ENCODE data around the gene APBB2.

The APBB2 gene

DNA sequence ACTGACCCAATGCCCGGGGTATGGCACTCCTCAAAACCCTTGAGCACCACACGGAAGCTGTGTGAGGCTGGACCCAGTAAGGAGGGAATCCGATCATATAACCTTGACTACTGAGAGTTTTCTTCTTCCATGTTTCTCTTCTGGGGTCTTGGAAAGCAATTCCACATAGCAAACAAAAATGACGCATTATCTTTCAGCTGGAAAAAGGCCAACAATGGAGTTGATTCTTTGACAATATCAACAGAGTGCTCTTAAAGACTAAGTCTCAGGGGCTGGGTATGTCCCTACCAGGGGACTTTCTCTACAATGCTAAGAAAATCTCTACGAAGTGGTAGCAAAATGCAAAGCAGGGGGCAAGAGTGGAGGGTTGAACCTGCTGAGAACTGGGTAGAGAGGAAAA lies 276.0 kb downstream of the APBB2 start:
- Histone ChIP-seq H3K9me3 (ENCODE audit: insufficient read depth, low read length) (no peaks in the 10 kb centered on the region), H3K4me1 (ENCODE audit: insufficient read depth, insufficient read length) (peaks cover 5% of the 10 kb centered on the region), H3K4me3 (ENCODE audit: insufficient read length, low read depth) (no peak overlapping the region), H3K36me3 (ENCODE audit: insufficient read depth, insufficient read length, low read length) (peaks cover 8% of the 10 kb centered on the region), H3K27me3 (ENCODE audit: insufficient read depth, insufficient read length) (no peaks in the 10 kb centered on the region), H3K9ac (ENCODE audit: insufficient read length, low read depth) (no peak overlapping the region)
- no peak for DNase-seq (ENCODE audit: low read depth, low spot score)
- no peak for TF ChIP-seq SUZ12 (IDR thresholded peaks at IDR 0.05; ENCODE audit: extremely low read depth, insufficient read depth, insufficient read length)
- no peak for TF ChIP-seq ZNF274 (IDR thresholded peaks at IDR 0.05; ENCODE audit: low read depth, low read length)
- TF ChIP-seq YY1 (IDR thresholded peaks at IDR 0.05; ENCODE audit: insufficient read depth, insufficient read length): no peak

GRCh38 chr4:40937140-40937725 lies 277.1 kb downstream of the APBB2 start:
- Histone ChIP-seq H3K27me3 (ENCODE audit: insufficient read depth, insufficient read length) (no peaks in the 10 kb centered on the region), H3K4me1 (ENCODE audit: insufficient read depth, insufficient read length) (peaks cover 5% of the 10 kb centered on the region), H3K36me3 (ENCODE audit: insufficient read depth, insufficient read length, low read length) (peaks cover 6% of the 10 kb centered on the region), H3K9me3 (ENCODE audit: insufficient read depth, low read length) (no peaks in the 10 kb centered on the region), H3K4me3 (ENCODE audit: insufficient read length, low read depth) (no peak overlapping the region), H3K9ac (ENCODE audit: insufficient read length, low read depth) (no peak overlapping the region)
- TF ChIP-seq SUZ12 (IDR thresholded peaks at IDR 0.05; ENCODE audit: extremely low read depth, insufficient read depth, insufficient read length) (no peak), YY1 (IDR thresholded peaks at IDR 0.05; ENCODE audit: insufficient read depth, insufficient read length) (no peak), ZNF274 (IDR thresholded peaks at IDR 0.05; ENCODE audit: low read depth, low read length) (no peak)
- DNase-seq (ENCODE audit: low read depth, low spot score): no peak

GRCh38 chr4:40934676-40935075 lies 279.7 kb downstream of the APBB2 start:
- no peaks in the 10 kb centered on the region for H3K4me1 ChIP-seq (ENCODE audit: insufficient read depth, insufficient read length)
- DNase-seq (ENCODE audit: low read depth, low spot score): peak; percentile 63
- TF ChIP-seq YY1 (IDR thresholded peaks at IDR 0.05; ENCODE audit: insufficient read depth, insufficient read length) (no peak), ZNF274 (IDR thresholded peaks at IDR 0.05; ENCODE audit: low read depth, low read length) (no peak), SUZ12 (IDR thresholded peaks at IDR 0.05; ENCODE audit: extremely low read depth, insufficient read depth, insufficient read length) (no peak)
- no peaks in the 10 kb centered on the region for H3K27me3 ChIP-seq (ENCODE audit: insufficient read depth, insufficient read length)
- no peak overlapping the region for H3K4me3 ChIP-seq (ENCODE audit: insufficient read length, low read depth)
- no peaks in the 10 kb centered on the region for H3K9me3 ChIP-seq (ENCODE audit: insufficient read depth, low read length)
- H3K36me3 ChIP-seq (ENCODE audit: insufficient read depth, insufficient read length, low read length): peaks cover 6% of the 10 kb centered on the region
- no peak overlapping the region for H3K9ac ChIP-seq (ENCODE audit: insufficient read length, low read depth)

- Histone ChIP-seq H3K4me3 (ENCODE audit: insufficient read length, low read depth) (no peak overlapping the region), H3K36me3 (ENCODE audit: insufficient read depth, insufficient read length, low read length) (peaks cover 6% of the 10 kb centered on the region), H3K9ac (ENCODE audit: insufficient read length, low read depth) (no peak overlapping the region), H3K4me1 (ENCODE audit: insufficient read depth, insufficient read length) (no peaks in the 10 kb centered on the region), H3K27me3 (ENCODE audit: insufficient read depth, insufficient read length) (no peaks in the 10 kb centered on the region), H3K9me3 (ENCODE audit: insufficient read depth, low read length) (no peaks in the 10 kb centered on the region)
- TF ChIP-seq YY1 (IDR thresholded peaks at IDR 0.05; ENCODE audit: insufficient read depth, insufficient read length): no peak
- TF ChIP-seq ZNF274 (IDR thresholded peaks at IDR 0.05; ENCODE audit: low read depth, low read length): no peak
- no peak for TF ChIP-seq SUZ12 (IDR thresholded peaks at IDR 0.05; ENCODE audit: extremely low read depth, insufficient read depth, insufficient read length)
- DNase-seq (ENCODE audit: low read depth, low spot score): no peak
Observed at GRCh38 chr4:40933272-40934053, 280.9 kb downstream of the APBB2 start.

DNA sequence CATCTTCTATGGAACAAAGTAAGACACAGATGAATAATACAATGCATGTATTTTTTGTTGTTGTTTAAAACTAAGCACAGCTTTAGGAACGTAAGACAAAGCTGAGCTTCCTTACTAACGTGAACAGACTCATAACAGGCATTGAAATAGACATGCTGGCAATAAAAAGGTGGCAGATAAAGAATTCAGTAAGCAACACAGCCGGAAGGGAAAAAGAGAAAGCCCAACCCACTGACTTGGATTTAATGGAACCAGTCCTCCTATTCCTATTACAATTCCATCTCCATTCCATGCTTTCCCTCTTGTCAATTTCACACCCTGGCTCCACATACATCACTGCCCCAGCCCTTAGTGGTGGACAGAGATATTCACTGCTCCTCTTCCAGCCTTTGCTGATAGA lies 282.5 kb downstream of the APBB2 start:
- DNase-seq (ENCODE audit: low read depth, low spot score): no peak

DNA sequence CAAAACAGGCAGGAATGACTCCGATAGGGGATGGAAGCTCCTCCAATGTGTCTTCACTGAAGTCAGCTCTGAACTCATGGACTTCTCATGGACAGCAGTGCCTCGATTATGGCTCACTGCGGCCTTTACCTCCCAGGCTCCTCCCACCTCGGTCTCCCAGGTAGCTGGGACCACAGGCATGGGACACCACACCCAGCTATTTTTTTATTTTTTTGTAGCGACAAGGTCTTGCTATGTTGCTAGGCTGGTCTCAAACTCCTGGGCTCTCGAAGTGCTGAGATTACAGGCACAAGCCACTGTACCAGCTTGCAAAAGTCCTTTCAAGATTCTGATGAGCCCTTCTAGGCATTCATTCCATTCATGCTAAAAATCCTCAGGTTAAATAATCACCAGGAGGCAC lies 283.1 kb downstream of the APBB2 start:
- Histone ChIP-seq H3K27me3 (ENCODE audit: insufficient read depth, insufficient read length) (no peaks in the 10 kb centered on the region), H3K9ac (ENCODE audit: insufficient read length, low read depth) (no peak overlapping the region), H3K9me3 (ENCODE audit: insufficient read depth, low read length) (no peaks in the 10 kb centered on the region), H3K36me3 (ENCODE audit: insufficient read depth, insufficient read length, low read length) (peaks cover 6% of the 10 kb centered on the region), H3K4me1 (ENCODE audit: insufficient read depth, insufficient read length) (no peaks in the 10 kb centered on the region), H3K4me3 (ENCODE audit: insufficient read length, low read depth) (no peak overlapping the region)
- no peak for DNase-seq (ENCODE audit: low read depth, low spot score)
- TF ChIP-seq YY1 (IDR thresholded peaks at IDR 0.05; ENCODE audit: insufficient read depth, insufficient read length) (no peak), ZNF274 (IDR thresholded peaks at IDR 0.05; ENCODE audit: low read depth, low read length) (no peak), SUZ12 (IDR thresholded peaks at IDR 0.05; ENCODE audit: extremely low read depth, insufficient read depth, insufficient read length) (no peak)

More for the DNA sequence above, 282.5 kb downstream of the APBB2 start:
- Histone ChIP-seq H3K9me3 (ENCODE audit: insufficient read depth, low read length) (no peaks in the 10 kb centered on the region), H3K36me3 (ENCODE audit: insufficient read depth, insufficient read length, low read length) (peaks cover 6% of the 10 kb centered on the region), H3K4me3 (ENCODE audit: insufficient read length, low read depth) (no peak overlapping the region), H3K4me1 (ENCODE audit: insufficient read depth, insufficient read length) (no peaks in the 10 kb centered on the region), H3K27me3 (ENCODE audit: insufficient read depth, insufficient read length) (no peaks in the 10 kb centered on the region), H3K9ac (ENCODE audit: insufficient read length, low read depth) (no peak overlapping the region)
- no peak for TF ChIP-seq SUZ12 (IDR thresholded peaks at IDR 0.05; ENCODE audit: extremely low read depth, insufficient read depth, insufficient read length)

DNA sequence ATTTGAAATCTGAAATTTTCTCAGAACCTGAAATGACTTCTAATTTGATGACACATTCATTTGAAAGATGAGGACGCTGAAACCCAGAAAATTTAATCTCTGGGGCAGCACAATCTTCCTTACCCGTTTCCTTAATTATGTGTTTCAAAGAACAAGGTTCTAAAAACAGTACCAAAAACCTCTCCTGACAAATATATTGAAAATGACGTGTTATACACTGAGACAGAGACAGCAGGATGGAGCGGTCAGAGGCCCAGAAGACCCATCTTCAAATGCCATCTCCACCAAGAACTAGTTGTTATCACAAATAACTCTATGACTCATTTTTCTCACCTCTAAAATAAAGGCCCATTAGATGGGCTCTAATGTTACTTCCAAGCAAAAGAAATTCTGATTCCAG lies 287.3 kb downstream of the APBB2 start:
- Histone ChIP-seq H3K9me3 (ENCODE audit: insufficient read depth, low read length) (no peaks in the 10 kb centered on the region), H3K4me1 (ENCODE audit: insufficient read depth, insufficient read length) (no peaks in the 10 kb centered on the region), H3K9ac (ENCODE audit: insufficient read length, low read depth) (no peak overlapping the region), H3K36me3 (ENCODE audit: insufficient read depth, insufficient read length, low read length) (no peaks in the 10 kb centered on the region), H3K4me3 (ENCODE audit: insufficient read length, low read depth) (no peak overlapping the region), H3K27me3 (ENCODE audit: insufficient read depth, insufficient read length) (no peaks in the 10 kb centered on the region)
- TF ChIP-seq YY1 (IDR thresholded peaks at IDR 0.05; ENCODE audit: insufficient read depth, insufficient read length): no peak
- no peak for TF ChIP-seq SUZ12 (IDR thresholded peaks at IDR 0.05; ENCODE audit: extremely low read depth, insufficient read depth, insufficient read length)
- TF ChIP-seq ZNF274 (IDR thresholded peaks at IDR 0.05; ENCODE audit: low read depth, low read length): no peak
- no peak for DNase-seq (ENCODE audit: low read depth, low spot score)
